ENCODE measurements around the gene MKNK2.
"Not testable (repeated sequence)": the region's sequence is repeated elsewhere in the genome, so short reads cannot be mapped to it uniquely, and the experiment has no call there.

The MKNK2 gene

DNA sequence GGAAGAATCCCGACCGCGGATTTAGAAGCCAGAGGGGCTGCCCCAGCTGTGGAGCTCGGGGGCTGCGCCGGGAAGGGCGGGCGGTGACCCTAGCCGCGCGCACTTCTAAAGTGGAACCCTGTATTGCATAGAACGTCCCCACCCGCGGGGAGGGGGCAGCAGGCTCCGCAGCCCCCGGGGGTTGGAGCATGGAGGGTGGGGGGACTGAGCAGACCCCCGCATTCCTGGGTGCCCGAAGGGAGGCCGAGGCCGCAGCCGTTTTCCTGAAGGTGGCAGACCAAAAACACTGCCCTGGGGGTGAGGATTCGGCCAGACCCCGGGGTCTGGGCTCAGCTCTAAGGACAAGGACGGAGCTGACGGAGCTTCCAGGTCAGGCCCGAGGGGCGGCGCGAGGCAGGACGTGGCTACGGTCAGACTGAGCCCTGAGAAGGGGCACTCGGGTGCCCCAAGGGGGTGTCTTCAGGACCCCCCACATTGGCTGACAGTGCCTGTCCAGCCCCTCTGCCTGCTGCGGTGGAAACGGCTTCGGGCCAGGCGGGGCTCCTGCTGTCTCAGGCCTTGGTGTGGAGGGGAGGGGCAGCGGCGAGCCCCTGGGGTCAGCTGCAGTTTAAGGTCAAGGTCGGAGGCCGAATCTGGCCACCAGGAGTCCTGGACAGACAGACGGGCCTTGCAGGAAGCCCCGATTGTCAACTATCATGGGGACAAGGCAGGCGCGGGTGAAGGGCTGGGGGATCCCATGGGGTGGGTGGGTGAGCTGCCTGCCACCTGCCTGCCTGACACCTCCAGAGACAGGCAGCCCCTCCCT lies 12.6 kb downstream of the MKNK2 start:
- Histone ChIP-seq H3K4me3 (ENCODE audit: low read length) (no peak overlapping the region), H3K27me3 (ENCODE audit: control insufficient read depth, insufficient read depth, low read length) (no peaks in the 10 kb centered on the region), H3K9me3 (replicated peaks; ENCODE audit: low read length) (peaks cover 8% of the 10 kb centered on the region), H3K4me2 (ENCODE audit: low read length) (no peak overlapping the region), H3K36me3 (ENCODE audit: insufficient read depth, low read length) (peaks cover 50% of the 10 kb centered on the region), H3K4me1 (ENCODE audit: control insufficient read depth, insufficient read depth, low read length) (peaks cover 17% of the 10 kb centered on the region), H3K9ac (ENCODE audit: low read depth, low read length) (no peak overlapping the region)

GRCh38 chr19:2037651-2038255 lies 13.3 kb downstream of the MKNK2 start:
- H3K36me3 ChIP-seq (ENCODE audit: insufficient read depth, low read length), result peaks cover 43% of the 10 kb centered on the region
- H3K4me2 ChIP-seq (ENCODE audit: low read length), result no peak overlapping the region
- no peaks in the 10 kb centered on the region for H3K27me3 ChIP-seq (ENCODE audit: control insufficient read depth, insufficient read depth, low read length)
- H3K9ac ChIP-seq (ENCODE audit: low read depth, low read length), result no peak overlapping the region
- H3K9me3 ChIP-seq (replicated peaks; ENCODE audit: low read length), result peaks cover 8% of the 10 kb centered on the region
- H3K4me1 ChIP-seq (ENCODE audit: control insufficient read depth, insufficient read depth, low read length), result peaks cover 12% of the 10 kb centered on the region
- H3K4me3 ChIP-seq (ENCODE audit: low read length), result no peak overlapping the region

GRCh38 chr19:2036424-2036823 lies 14.6 kb downstream of the MKNK2 start:
- peaks cover 18% of the 10 kb centered on the region for H3K4me1 ChIP-seq (ENCODE audit: control insufficient read depth, insufficient read depth, low read length)
- H3K9ac ChIP-seq (ENCODE audit: low read depth, low read length), result no peak overlapping the region
- H3K9me3 ChIP-seq (replicated peaks; ENCODE audit: low read length), result peaks cover 8% of the 10 kb centered on the region
- H3K4me2 ChIP-seq (ENCODE audit: low read length), result no peak overlapping the region
- H3K36me3 ChIP-seq (ENCODE audit: insufficient read depth, low read length), result peaks cover 32% of the 10 kb centered on the region
- no peaks in the 10 kb centered on the region for H3K27me3 ChIP-seq (ENCODE audit: control insufficient read depth, insufficient read depth, low read length)
- no peak overlapping the region for H3K4me3 ChIP-seq (ENCODE audit: low read length)

GRCh38 chr19:2035590-2035991 lies 15.5 kb downstream of the MKNK2 start:
- Histone ChIP-seq H3K9me3 (replicated peaks; ENCODE audit: low read length) (peaks cover 8% of the 10 kb centered on the region), H3K9ac (ENCODE audit: low read depth, low read length) (no peak overlapping the region), H3K4me3 (ENCODE audit: low read length) (no peak overlapping the region), H3K27me3 (ENCODE audit: control insufficient read depth, insufficient read depth, low read length) (no peaks in the 10 kb centered on the region), H3K4me2 (ENCODE audit: low read length) (no peak overlapping the region), H3K36me3 (ENCODE audit: insufficient read depth, low read length) (peaks cover 23% of the 10 kb centered on the region), H3K4me1 (ENCODE audit: control insufficient read depth, insufficient read depth, low read length) (peaks cover 16% of the 10 kb centered on the region)

DNA sequence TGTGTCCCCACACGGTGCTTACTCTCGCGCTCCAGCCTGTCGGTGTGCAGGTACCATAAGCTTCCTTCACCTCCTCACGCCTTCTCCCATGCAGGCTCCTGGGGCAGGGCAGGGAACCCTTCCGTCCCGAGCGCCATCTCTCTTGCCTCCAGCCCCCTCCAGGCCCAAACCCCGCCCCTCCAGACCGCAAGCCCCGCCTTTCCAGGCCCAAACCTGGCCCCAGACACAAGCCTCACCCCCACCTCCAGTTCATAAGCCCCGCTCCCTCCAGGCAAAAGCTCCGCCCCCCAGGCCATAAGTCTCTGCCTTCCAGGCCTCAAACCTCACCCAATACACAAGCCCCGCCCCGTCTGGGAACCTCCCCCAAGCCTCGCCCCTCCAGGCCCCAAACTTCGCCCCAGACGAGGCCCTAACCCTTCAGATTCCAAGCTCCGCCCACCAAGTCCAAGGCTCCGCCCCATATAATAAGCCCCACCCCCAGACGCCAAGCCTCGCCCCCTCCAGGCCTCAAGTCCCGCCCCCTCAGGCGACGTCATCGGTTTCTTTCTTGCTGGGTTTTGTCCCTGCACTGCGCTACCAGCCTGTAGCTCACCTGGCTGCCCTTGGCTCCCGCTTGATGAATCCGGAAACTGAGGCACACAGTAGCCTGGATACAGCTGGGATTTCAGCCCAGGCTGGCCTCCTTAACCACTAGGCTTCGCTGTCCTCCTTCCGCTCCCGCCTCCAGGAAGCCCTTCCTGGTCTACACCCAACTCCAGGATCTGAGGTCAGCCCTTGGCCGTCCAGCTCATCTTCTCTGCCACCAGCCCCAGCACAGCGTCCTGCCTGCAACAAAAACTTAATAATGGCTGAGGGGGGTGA lies 16.1 kb downstream of the MKNK2 start:
- Histone ChIP-seq H3K9ac (ENCODE audit: low read depth, low read length) (no peak overlapping the region), H3K4me3 (ENCODE audit: low read length) (no peak overlapping the region)

GRCh38 chr19:2034253-2034652 lies 16.8 kb downstream of the MKNK2 start:
- not testable (repeated sequence) for H3K9ac ChIP-seq (ENCODE audit: low read depth, low read length); H3K9me3 ChIP-seq (replicated peaks; ENCODE audit: low read length); H3K27me3 ChIP-seq (ENCODE audit: control insufficient read depth, insufficient read depth, low read length); H3K4me3 ChIP-seq (ENCODE audit: low read length); H3K4me2 ChIP-seq (ENCODE audit: low read length)
- Histone ChIP-seq H3K4me1 (ENCODE audit: control insufficient read depth, insufficient read depth, low read length) (peaks cover 16% of the 10 kb centered on the region), H3K36me3 (ENCODE audit: insufficient read depth, low read length) (peaks cover 12% of the 10 kb centered on the region)

More for the DNA sequence above, 16.1 kb downstream of the MKNK2 start:
- Histone ChIP-seq H3K4me2 (ENCODE audit: low read length) (no peak overlapping the region), H3K36me3 (ENCODE audit: insufficient read depth, low read length) (peaks cover 17% of the 10 kb centered on the region), H3K27me3 (ENCODE audit: control insufficient read depth, insufficient read depth, low read length) (no peaks in the 10 kb centered on the region), H3K9me3 (replicated peaks; ENCODE audit: low read length) (peaks cover 8% of the 10 kb centered on the region), H3K4me1 (ENCODE audit: control insufficient read depth, insufficient read depth, low read length) (peaks cover 16% of the 10 kb centered on the region)

DNA sequence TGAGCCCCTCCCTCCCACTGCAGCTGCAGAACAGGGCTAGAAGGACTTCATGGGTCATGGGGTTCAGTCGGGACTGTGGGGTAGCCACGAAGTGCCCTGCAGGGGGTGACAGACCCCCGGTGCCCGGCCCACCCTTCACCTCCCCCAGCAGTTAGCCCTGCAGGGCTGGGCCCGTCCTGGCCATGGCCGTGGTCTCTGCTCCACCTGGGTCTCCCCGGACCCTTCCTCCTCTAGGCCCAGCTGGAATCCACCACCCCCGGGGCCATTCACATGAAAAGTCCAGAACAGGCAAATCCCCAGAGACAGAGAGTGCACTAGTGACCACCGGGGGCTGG lies 17.3 kb downstream of the MKNK2 start:
- H3K9ac ChIP-seq (ENCODE audit: low read depth, low read length), result no peak overlapping the region
- no peak overlapping the region for H3K4me2 ChIP-seq (ENCODE audit: low read length)
- H3K9me3 ChIP-seq (replicated peaks; ENCODE audit: low read length), result peaks cover 8% of the 10 kb centered on the region
- H3K36me3 ChIP-seq (ENCODE audit: insufficient read depth, low read length), result peaks cover 7% of the 10 kb centered on the region
- H3K27me3 ChIP-seq (ENCODE audit: control insufficient read depth, insufficient read depth, low read length), result no peaks in the 10 kb centered on the region
- H3K4me1 ChIP-seq (ENCODE audit: control insufficient read depth, insufficient read depth, low read length), result peaks cover 17% of the 10 kb centered on the region
- H3K4me3 ChIP-seq (ENCODE audit: low read length), result no peak overlapping the region

GRCh38 chr19:2033115-2033824 lies 17.8 kb downstream of the MKNK2 start:
- Histone ChIP-seq H3K9me3 (replicated peaks; ENCODE audit: low read length) (peaks cover 8% of the 10 kb centered on the region), H3K36me3 (ENCODE audit: insufficient read depth, low read length) (peaks cover 3% of the 10 kb centered on the region), H3K4me1 (ENCODE audit: control insufficient read depth, insufficient read depth, low read length) (peaks cover 20% of the 10 kb centered on the region), H3K9ac (ENCODE audit: low read depth, low read length) (no peak overlapping the region), H3K4me2 (ENCODE audit: low read length) (no peak overlapping the region), H3K27me3 (ENCODE audit: control insufficient read depth, insufficient read depth, low read length) (no peaks in the 10 kb centered on the region), H3K4me3 (ENCODE audit: low read length) (no peak overlapping the region)

DNA sequence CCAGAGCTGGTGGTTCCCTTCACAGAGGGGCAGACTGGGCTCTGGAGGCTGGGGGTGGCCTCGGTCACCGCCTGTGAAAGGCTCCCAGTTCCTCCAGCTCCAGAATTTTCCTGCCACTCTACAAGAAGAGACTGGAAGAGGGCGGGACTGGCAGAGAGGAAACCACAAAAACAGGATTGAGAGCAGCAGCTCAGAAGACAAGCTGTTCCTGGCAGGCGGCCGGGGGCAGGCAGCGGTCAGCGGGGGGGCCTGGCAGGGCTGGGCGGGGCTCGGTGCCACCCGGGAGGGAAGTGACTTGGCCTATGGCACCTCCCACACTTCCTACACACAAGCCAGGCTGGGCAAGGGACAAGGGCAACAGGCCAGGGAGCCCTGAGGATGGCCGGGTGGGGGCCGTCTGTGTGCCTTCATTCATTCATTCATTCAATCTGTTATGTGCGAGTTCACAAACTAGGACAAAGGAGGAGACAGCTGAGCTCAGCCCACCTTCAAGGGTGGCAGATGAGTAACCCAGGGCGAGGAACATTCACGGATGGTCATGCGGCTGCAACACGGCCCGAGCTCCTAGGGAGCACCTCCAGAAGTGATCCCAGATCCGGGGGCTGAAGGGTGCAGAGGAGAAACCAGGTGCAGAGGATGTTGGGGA lies 18.6 kb downstream of the MKNK2 start:
- Histone ChIP-seq H3K27me3 (ENCODE audit: control insufficient read depth, insufficient read depth, low read length) (no peaks in the 10 kb centered on the region), H3K4me2 (ENCODE audit: low read length) (peak overlapping the region; percentile 86), H3K4me3 (ENCODE audit: low read length) (peak overlapping the region; percentile 64), H3K36me3 (ENCODE audit: insufficient read depth, low read length) (no peaks in the 10 kb centered on the region), H3K4me1 (ENCODE audit: control insufficient read depth, insufficient read depth, low read length) (peaks cover 27% of the 10 kb centered on the region), H3K9ac (ENCODE audit: low read depth, low read length) (peak overlapping the region; percentile 71), H3K9me3 (replicated peaks; ENCODE audit: low read length) (peaks cover 8% of the 10 kb centered on the region)

GRCh38 chr19:2027361-2027760 lies 23.7 kb downstream of the MKNK2 start:
- H3K4me2 ChIP-seq (ENCODE audit: low read length), result no peak overlapping the region
- no peaks in the 10 kb centered on the region for H3K36me3 ChIP-seq (ENCODE audit: insufficient read depth, low read length)
- no peak overlapping the region for H3K4me3 ChIP-seq (ENCODE audit: low read length)
- H3K9ac ChIP-seq (ENCODE audit: low read depth, low read length), result no peak overlapping the region
- no peaks in the 10 kb centered on the region for H3K27me3 ChIP-seq (ENCODE audit: control insufficient read depth, insufficient read depth, low read length)
- H3K9me3 ChIP-seq (replicated peaks; ENCODE audit: low read length), result no peaks in the 10 kb centered on the region
- H3K4me1 ChIP-seq (ENCODE audit: control insufficient read depth, insufficient read depth, low read length), result peaks cover 28% of the 10 kb centered on the region

DNA sequence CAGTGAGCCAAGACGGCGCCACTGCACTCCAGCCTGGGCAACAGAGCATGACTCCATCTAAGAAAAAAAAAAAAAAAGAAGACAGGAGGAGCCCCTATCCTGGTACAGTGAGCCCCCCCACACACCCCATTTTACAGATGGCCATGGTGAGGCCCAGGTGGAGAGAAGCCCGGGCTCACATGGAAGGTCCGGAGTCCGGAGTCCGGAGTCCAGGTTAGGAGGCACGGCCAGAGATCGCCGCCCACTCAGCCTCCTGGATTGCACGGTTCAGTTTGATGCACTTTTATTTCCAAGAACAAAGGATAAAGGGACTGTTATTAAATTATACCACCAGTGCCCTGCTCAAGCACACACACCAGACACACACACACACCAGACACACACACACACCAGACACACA lies 24.3 kb downstream of the MKNK2 start:
- H3K4me3 ChIP-seq (ENCODE audit: low read length), result no peak overlapping the region
- no peaks in the 10 kb centered on the region for H3K27me3 ChIP-seq (ENCODE audit: control insufficient read depth, insufficient read depth, low read length)
- no peak overlapping the region for H3K4me2 ChIP-seq (ENCODE audit: low read length)
- no peaks in the 10 kb centered on the region for H3K36me3 ChIP-seq (ENCODE audit: insufficient read depth, low read length)
- H3K4me1 ChIP-seq (ENCODE audit: control insufficient read depth, insufficient read depth, low read length), result peaks cover 24% of the 10 kb centered on the region
- H3K9me3 ChIP-seq (replicated peaks; ENCODE audit: low read length), result no peaks in the 10 kb centered on the region
- no peak overlapping the region for H3K9ac ChIP-seq (ENCODE audit: low read depth, low read length)

All from skeletal muscle satellite cell (primary cell).